GM18861 (cell line): Measurements from ENCODE around the gene CIB4.

ENCODE experiments used
- ATAC-seq: cut with Tn5 transposase; IDR thresholded peaks from one replicate; pipeline ENCODE4 v1.9.1; 2021; ENCODE audit not compliant: unreplicated experiment

The CIB4 gene

GRCh38 chr2:26609205-26609631, 31.9 kb downstream of the CIB4 start:
- ATAC-seq: no peak

GRCh38 chr2:26608557-26608956, 32.6 kb downstream of the CIB4 start:
- ATAC-seq: no peak

GRCh38 chr2:26607698-26608097, 33.5 kb downstream of the CIB4 start:
- no peak for ATAC-seq

DNA sequence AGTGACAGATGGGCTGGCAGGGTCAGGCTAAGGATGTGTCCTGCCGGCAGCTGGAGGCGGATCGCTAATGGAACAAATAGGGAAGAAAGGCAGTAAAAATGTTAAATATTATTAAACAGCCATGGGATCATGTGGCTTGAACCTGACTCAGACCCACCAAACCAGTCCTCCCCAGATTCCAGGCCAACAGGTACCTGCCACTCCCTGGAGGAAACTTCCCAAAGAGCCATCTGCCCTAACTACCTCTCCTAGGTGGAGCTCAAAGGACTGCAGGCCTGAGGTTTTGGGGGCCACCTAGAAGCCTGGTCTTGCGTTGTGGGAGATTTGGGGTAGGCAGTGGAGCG, 34.3 kb downstream of the CIB4 start:
- no peak for ATAC-seq

- no peak for ATAC-seq
Measured at GRCh38 chr2:26605999-26606846, 34.9 kb downstream of the CIB4 start.

DNA sequence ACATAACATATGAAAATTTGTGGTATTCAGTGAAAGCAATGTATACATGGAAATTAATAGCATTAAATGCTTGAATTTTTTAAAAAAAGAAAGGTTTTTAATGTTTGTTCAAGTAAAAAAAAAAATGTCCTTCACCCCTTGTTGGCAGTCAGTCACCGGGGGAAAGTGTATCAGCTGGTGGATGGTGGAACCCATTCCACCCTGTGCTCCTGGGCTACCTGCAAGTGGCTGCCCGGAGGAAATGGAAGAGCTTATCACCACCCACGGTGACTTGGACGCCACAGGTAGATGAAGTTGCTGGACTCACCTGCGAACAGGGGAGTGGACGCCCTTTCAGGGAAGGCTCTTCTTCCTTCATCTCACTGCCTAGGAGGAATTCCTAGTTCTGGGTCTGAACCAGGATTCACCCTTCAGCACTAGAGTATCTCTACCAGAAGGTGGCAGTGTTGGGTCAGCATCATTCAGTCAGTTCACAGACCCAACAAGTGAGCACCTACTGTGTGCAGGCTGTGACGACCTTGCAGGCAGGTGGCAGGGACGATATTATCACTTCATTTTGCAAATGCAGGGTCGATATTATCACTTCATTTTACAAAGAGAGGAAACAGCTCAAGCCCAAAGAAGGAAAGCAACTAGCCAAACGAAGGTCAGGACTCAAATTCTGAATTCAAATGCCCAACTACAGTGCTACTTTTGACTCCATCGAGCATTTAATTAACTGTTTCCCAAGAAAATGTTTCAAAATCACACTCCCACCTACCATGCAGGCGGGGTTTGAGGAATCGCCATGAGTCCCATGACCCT, 35.8 kb downstream of the CIB4 start:
- ATAC-seq: no peak

DNA sequence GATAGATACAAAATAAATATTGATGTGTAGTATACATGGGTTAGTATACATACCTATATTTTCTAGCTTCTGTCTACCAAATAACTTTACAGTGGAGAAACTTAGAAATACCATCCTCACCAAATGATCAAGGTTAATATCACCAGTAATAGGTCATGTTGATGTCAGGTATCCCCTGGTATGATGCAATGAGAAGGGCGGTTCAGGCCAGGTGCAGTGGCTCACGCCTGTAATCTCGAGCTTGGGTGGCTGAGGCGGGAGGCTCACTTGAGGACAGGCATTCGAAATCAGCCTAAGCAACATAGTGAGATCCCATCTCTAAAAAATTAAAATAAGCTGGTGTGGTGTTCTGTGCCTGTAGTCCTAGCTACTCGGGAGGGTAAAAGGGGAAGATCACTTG, 38.6 kb downstream of the CIB4 start:
- ATAC-seq: no peak

DNA sequence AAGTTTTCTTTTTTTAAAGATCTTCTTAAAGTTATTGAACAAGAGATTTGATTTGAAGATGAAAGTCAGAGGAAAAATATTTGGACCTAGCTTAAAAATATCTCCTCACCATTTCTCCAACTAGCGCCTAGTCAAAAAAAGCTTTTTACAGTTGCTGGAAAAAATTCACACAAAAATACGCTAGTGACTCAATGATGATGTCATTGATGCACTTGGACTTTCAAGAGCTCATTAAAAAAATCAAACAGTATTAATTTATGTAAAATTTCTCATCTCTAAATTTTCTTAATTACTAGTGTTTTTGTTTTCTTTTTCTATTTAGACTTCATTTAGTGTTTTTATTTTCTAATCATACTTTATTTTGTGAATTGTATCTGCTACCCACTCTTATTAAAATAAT, 41.8 kb downstream of the CIB4 start:
- no peak for ATAC-seq

GRCh38 chr2:26598996-26599373, 42.2 kb downstream of the CIB4 start:
- no peak for ATAC-seq

DNA sequence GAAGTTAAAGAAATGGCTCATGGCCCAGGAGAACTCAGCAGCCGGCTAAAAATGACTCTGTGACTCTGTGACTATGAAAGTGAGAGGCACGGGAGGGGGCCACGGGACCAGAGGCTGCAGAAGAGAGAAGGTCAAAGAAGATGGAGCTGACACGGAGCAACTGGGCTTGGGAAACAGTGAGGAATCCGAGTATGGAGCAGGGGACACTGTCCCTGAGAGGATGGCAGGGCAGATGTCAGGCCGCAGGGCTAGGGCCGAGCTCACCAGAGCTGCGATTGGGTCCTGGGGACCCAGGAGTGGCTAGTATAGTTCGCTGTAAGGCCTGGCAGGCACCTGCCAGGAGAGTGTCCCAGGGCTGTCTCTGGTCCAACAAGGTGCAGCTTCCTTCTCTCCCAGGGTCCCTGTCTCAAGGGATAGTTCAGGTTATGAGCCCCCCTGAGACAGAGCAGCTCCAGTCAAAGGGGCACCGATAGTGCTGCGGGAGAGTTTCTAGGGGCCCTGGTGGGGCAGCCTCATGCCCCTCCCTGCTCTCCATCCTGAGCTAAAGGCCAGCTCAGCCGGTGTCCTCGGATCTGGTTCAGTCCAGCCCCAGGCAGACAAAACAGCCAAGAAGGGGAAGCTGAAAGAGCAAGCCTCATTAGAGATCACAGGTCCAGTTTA, 42.7 kb downstream of the CIB4 start:
- ATAC-seq: no peak

GRCh38 chr2:26597197-26597596, 44.0 kb downstream of the CIB4 start:
- no peak for ATAC-seq

DNA sequence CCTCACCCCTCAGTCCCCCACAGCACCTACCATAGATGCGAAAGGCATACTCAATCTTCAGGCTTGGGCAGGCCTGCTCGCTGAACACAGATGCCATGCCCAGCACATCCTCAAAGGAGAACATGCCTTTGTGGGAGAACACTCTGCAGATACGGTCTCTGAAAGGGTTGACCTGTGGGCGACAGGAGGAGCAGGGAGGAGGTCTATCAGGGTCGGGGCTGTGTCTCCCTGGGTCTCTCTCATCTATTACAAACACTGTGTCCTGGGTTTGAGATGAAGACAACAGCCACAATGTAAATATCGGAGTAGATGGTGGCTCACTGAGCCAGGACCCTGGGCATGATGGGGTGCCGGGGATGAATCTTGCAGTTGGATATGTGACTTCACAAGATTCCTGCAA, 46.0 kb downstream of the CIB4 start:
- no peak for ATAC-seq

DNA sequence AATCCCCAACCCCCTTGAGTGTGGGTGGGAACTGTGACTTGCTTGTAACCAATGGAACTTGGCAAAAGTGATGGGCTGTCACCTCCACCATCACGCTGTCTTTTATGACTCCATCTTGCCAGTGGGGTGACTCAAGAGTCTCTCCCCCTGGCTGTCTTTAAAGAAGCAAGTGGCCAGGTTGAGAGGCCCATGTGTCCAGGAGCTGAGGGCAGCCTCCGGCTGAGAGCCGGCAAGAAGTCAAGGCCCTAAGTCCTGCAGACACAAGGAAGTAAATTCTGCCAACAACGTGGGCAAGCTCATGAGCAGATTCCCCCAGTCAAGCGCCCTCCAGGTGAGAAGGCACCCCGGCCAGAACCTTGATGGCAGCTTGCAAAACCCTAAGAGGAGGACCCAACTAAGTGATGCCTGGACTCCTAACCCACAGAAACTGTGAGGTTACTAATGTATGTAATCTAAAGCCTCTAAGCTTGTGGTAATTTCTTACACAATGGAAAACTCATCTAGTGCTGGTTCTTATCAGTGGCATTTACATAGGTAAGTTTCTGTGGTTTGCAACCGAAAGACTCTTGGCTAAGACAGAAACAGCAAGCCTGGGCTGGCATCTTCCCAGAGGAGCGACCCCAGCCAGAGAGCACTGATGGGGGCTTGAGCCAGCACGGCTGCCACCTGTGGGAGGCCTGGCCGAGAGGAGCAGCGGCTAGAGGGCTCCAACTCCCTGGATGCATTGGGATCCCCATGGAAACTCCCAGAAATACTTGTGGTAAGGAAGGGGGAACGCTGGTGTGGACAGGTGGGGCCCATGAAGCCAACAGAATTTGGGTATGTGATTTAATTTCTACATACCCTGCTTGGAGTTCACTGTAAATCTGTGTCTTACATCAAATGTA, 49.3 kb downstream of the CIB4 start:
- ATAC-seq: no peak

GRCh38 chr2:26590980-26591618, 50.1 kb downstream of the CIB4 start:
- ATAC-seq: no peak

- ATAC-seq: no peak
Measured at GRCh38 chr2:26590508-26590907, 50.7 kb downstream of the CIB4 start.

DNA sequence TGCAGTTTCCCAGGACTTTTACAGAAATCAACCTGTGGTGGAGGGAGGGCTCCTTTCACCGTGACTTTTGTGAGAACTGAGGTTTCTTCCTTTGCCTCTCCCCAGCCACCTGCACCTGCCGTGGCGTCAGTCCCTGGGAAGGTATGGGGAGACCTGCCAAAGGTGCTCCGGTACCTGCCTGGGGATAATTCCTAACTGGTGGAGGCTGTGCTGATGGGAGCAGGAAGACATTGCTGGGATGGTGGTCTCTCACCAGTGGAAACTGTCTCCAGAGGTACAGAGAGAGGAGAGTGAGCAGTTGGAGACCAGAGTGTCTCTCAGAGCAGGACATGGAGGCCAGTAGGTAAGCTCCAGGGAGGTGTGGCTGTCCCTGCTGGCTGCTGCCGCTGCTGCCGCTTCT, 52.6 kb downstream of the CIB4 start:
- no peak for ATAC-seq

DNA sequence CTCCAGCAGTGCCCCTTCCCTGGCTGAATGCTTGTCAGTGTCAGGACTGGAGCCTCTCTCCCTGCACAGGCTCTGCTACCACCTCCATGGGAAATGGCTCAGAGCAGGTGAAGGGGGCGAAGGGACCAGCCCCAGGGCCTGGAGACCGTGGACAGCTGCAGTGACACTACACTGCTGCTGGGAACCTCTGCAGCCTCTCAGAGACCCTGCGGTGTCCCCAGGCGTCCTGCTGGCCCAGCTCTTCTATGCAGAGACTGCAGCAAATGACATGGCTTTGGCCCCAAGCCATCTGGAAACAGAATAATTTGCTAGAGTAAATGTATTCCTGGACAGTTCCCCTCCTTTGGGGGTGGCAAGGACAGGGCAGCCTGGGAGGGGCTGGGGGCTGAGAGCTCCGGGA, 53.2 kb downstream of the CIB4 start:
- no peak for ATAC-seq

- ATAC-seq: no peak
Measured at GRCh38 chr2:26585966-26586365, 55.2 kb downstream of the CIB4 start.

DNA sequence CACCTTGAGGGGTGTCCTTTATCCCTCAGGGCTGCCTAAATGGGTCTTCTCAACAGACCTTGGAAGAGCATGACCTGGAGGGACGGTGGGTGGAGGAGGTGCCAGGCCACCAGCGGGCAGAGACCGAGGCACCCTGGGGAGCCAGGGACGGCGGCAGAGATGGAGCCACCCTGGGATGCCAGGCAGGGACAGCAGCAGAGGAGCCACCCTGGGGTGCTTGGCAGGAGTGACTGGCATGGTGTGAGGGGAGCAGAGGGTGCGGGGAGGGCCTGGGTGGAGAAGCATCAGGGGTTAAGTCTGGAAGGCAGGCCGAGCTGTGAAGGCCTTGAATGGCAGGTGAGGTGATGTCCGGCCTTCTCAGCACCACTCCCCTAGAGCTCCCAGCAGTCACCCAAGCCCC, 56.1 kb downstream of the CIB4 start:
- ATAC-seq: no peak

GRCh38 chr2:26584656-26585055, 56.5 kb downstream of the CIB4 start:
- ATAC-seq: no peak
